Measurements from ENCODE around the gene JADE1. TPM values are rescaled to one million over a fixed set of nuclear protein-coding genes. Genes with fewer than 3 reads are reported as not detected.

JADE1 gene
- total RNA-seq, 1 experiment from 2014 or later: 30.2 TPM

DNA sequence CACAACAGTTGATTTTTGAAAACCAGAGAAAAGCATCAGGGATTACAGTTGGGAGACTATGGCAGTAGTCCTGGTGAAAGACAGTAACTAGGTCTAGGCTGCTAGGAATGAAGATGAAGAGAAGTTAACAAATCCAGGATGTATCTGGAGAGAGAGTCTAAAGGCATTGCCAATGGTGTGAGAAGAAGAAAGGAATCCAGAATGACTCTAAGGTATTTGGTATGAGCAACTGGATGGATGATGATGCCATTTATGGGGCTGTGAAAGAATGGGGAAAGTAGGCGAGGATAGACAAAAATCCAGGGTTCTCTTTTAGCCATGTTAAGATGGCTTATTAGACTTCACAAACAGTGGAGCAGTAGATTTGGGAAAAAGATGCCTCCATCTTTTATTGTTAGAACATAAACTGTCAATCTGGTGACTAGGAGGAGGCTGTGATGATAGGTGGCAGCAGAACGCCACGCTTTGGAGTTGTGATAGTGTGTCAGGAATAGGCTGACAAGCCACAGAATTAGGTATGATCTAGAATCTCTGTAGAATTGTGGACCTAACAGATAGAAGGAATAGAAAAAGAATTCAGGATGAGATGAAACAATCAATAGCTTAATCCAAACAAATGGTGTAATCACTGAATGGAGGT is 27.3 kb upstream of the JADE1 start:
- Histone ChIP-seq H3K9me3 (no peaks in the 10 kb centered on the region), H3K27me3 (replicated peaks; ENCODE audit: control insufficient read depth, insufficient read depth, low read length) (no peaks in the 10 kb centered on the region), H3K4me3 (ENCODE audit: low read depth, low read length) (no peak overlapping the region), H3K36me3 (ENCODE audit: control insufficient read depth, insufficient read depth, low read length) (no peaks in the 10 kb centered on the region), H3K4me1 (peaks cover 3% of the 10 kb centered on the region)
- ChIA-PET POLR2A (interaction anchor here (0.7 kb wide), 2 partner anchors 53 to 151 kb away, joined by 9 to 13 read pairs; no protein-coding TSS in a partner anchor), CTCF (no interaction called here)
- DNase-seq: peak; percentile 58 to 62
- intact Hi-C loops (cut with micrococcal nuclease; ENCODE audit: unreplicated experiment): loop anchor here (1.0 to 10.0 kb wide), 4 partner anchors 27 to 587 kb away; partner anchors contain the start of gene JADE1
- no peak overlapping the region for H3K27ac Mint-ChIP-seq (ENCODE audit: unreplicated experiment)
- TF ChIP-seq CTCF (IDR thresholded peaks at IDR 0.05; ENCODE audit: insufficient read depth in 1 of 2, low read depth in 1 of 2, low read length in 1 of 2, severe bottlenecking in 1 of 2, unreplicated experiment in 1 of 2): peak; percentile 41 to 45
- H3K9me3 Mint-ChIP-seq (ENCODE audit: unreplicated experiment): no peaks in the 10 kb centered on the region
- BruUV-seq (replicated peaks): no TSS peak
- H3K27me3 Mint-ChIP-seq (ENCODE audit: insufficient read depth, unreplicated experiment): no peaks in the 10 kb centered on the region
- no peak overlapping the region for H3K4me3 Mint-ChIP-seq (ENCODE audit: unreplicated experiment)
- peaks cover 3% of the 10 kb centered on the region for H3K4me1 Mint-ChIP-seq (ENCODE audit: low read depth, unreplicated experiment)
- peaks cover 6% of the 10 kb centered on the region for H3K36me3 Mint-ChIP-seq (ENCODE audit: insufficient read depth, unreplicated experiment)

DNA sequence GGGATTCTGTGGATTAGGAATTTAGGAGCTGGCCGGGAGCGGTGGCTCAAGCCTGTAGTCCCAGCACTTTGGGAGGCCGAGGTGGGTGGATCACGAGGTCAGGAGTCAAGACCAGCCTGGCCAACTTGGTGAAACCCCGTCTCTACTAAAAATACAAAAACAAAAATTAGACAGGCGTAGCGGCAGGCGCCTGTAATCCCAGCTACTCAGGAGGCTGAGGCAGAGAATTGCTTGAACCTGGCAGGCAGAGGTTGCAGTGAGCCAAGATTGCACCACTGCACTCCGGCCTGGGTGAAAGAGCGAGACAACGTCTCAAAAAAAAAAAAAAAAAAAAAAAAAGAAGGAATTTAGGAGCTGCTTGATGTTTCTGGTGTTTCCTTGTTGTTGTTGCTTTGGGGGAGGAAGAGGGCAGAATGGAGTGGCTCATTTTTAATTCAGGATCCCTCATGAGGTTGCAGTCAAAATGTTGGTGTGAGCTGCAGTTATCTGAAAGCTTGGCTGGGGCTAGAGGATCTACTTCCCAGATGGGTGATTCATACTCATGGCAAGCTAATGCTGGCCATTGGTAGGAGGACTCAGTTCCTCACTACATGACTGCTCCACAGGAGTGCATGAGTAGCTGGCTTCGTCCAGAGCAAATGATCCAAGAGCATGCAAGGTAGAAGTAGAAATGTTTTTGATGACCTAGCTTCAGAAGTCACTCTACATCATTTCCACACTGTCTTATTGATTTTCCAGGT is 26.5 kb upstream of the JADE1 start:
- DNase-seq: no peak
- H3K9me3 Mint-ChIP-seq (ENCODE audit: unreplicated experiment): no peaks in the 10 kb centered on the region
- H3K27me3 Mint-ChIP-seq (ENCODE audit: insufficient read depth, unreplicated experiment): no peaks in the 10 kb centered on the region
- H3K9me3 ChIP-seq: no peaks in the 10 kb centered on the region
- ChIA-PET CTCF (no interaction called here), POLR2A (no interaction called here)
- H3K36me3 ChIP-seq (ENCODE audit: control insufficient read depth, insufficient read depth, low read length): no peaks in the 10 kb centered on the region
- BruUV-seq (replicated peaks): no TSS peak
- H3K27ac Mint-ChIP-seq (ENCODE audit: unreplicated experiment): no peak overlapping the region
- H3K36me3 Mint-ChIP-seq (ENCODE audit: insufficient read depth, unreplicated experiment): peaks cover 6% of the 10 kb centered on the region
- H3K4me3 Mint-ChIP-seq (ENCODE audit: unreplicated experiment): no peak overlapping the region
- no peak overlapping the region for H3K4me3 ChIP-seq (ENCODE audit: low read depth, low read length)
- H3K27me3 ChIP-seq (replicated peaks; ENCODE audit: control insufficient read depth, insufficient read depth, low read length): no peaks in the 10 kb centered on the region
- no peak for TF ChIP-seq CTCF (IDR thresholded peaks at IDR 0.05; ENCODE audit: insufficient read depth in 1 of 2, low read depth in 1 of 2, low read length in 1 of 2, severe bottlenecking in 1 of 2, unreplicated experiment in 1 of 2)
- H3K4me1 Mint-ChIP-seq (ENCODE audit: low read depth, unreplicated experiment): no peaks in the 10 kb centered on the region
- intact Hi-C loops (cut with micrococcal nuclease; ENCODE audit: unreplicated experiment): loop anchor here (1.0 to 10.0 kb wide), 4 partner anchors 26 to 588 kb away; partner anchors contain the start of gene JADE1
- H3K4me1 ChIP-seq: no peaks in the 10 kb centered on the region

DNA sequence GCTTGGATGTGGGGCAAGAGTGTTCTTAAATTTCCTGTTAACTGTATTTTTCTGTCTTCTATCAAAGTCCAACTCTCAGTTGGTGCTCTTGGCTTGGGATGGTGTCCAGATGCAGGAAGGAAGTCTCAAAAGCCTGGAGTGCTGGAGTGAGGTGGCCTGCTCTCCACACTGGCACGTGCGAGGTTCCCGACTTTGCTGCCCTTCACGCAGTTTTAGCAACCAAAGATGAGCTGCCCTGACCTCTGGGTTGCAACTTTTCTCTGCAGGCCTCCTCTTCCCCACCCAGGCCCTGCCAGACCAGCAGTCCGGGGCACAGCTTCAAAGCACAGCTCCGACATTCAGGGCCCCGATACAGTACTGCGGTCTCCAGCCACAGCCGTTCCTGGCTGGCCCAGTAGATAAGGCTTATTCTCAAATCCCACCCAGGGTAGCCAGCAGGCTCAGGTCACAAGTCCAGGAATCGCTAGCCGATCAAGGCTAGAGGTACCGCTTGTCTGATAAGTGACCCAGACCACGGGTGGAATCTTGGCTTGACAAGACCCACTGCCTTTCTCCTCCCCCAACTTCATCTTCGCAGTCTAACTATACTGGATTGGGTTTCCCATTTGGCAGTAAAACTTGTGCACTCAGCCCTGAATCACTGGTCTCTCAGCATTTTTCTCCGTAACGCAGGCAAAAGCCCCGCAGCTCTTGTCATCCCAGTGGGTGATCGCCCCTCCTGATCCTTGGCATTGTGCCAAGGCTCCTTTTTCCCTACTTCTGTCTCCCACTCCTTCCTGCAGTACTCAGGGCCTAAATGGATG is 21.8 kb upstream of the JADE1 start:
- Mint-ChIP-seq H3K27ac (ENCODE audit: unreplicated experiment) (no peak overlapping the region), H3K4me3 (ENCODE audit: unreplicated experiment) (no peak overlapping the region), H3K27me3 (ENCODE audit: insufficient read depth, unreplicated experiment) (no peaks in the 10 kb centered on the region), H3K4me1 (ENCODE audit: low read depth, unreplicated experiment) (no peaks in the 10 kb centered on the region), H3K9me3 (ENCODE audit: unreplicated experiment) (no peaks in the 10 kb centered on the region), H3K36me3 (ENCODE audit: insufficient read depth, unreplicated experiment) (no peaks in the 10 kb centered on the region)
- H3K36me3 ChIP-seq (ENCODE audit: control insufficient read depth, insufficient read depth, low read length): no peaks in the 10 kb centered on the region
- DNase-seq: no peak
- TF ChIP-seq CTCF (IDR thresholded peaks at IDR 0.05; ENCODE audit: insufficient read depth in 1 of 2, low read depth in 1 of 2, low read length in 1 of 2, severe bottlenecking in 1 of 2, unreplicated experiment in 1 of 2): no peak
- no TSS peak for BruUV-seq (replicated peaks)
- intact Hi-C loops (cut with micrococcal nuclease; ENCODE audit: unreplicated experiment): loop anchor here (10.0 kb wide), 1 partner anchor 593 kb away; no protein-coding TSS in a partner anchor
- no peak overlapping the region for H3K4me3 ChIP-seq (ENCODE audit: low read depth, low read length)
- H3K4me1 ChIP-seq: no peaks in the 10 kb centered on the region
- H3K9me3 ChIP-seq: no peaks in the 10 kb centered on the region
- ChIA-PET POLR2A (no interaction called here), CTCF (no interaction called here)
- H3K27me3 ChIP-seq (replicated peaks; ENCODE audit: control insufficient read depth, insufficient read depth, low read length): no peaks in the 10 kb centered on the region
